ENCODE measurements around the gene SLC35F1.

The SLC35F1 gene

GRCh38 chr6:118319894-118320649 is 413.0 kb downstream of the SLC35F1 start:
- DNase-seq, result no peak

- no peak for DNase-seq
Observed at GRCh38 chr6:118320652-118321051, 413.6 kb downstream of the SLC35F1 start.

GRCh38 chr6:118324116-118324515 is 417.1 kb downstream of the SLC35F1 start:
- DNase-seq, result no peak

GRCh38 chr6:118325220-118325860 is 418.3 kb downstream of the SLC35F1 start:
- no peak for DNase-seq

DNA sequence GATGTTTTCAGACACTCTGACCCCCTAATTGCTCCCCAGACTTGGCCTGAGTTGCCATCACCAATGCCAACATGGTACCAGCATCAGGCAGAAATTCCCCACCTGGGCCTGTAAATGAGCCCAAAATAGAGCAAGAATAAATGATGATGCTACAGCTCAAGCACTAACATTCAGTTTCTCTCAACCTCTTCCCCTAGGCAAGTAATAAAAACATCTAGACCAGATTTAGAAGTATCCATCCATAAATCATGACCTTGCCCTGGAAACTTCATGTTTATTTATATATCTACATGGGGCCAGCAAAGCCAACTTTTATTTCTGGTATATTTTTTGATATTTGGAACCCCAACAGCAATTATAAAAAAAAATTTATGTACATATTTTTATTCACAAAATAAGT is 419.6 kb downstream of the SLC35F1 start:
- no peak for DNase-seq

- no peak for DNase-seq
Observed at GRCh38 chr6:118327237-118327636, 420.2 kb downstream of the SLC35F1 start.

- no peak for DNase-seq
Observed at GRCh38 chr6:118333772-118334171, 426.7 kb downstream of the SLC35F1 start.

DNA sequence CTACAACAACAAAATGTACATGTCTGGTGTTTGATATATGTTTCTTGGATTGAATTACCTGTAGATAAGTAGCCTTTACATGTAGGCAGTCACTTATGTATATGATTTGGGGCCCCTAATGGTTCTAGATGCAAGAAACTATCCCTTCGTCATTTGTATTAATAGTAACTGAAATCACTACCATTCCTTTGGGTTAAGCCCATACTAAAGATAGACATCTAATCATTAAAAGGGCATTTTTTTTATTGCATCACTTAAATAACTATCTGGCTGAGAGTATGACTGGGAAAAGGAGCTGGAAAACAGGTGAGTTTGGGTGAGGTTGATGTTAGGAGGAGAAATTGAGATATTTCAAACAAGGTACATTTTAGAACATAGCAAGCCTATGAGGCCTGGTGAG is 427.6 kb downstream of the SLC35F1 start:
- no peak for DNase-seq

DNA sequence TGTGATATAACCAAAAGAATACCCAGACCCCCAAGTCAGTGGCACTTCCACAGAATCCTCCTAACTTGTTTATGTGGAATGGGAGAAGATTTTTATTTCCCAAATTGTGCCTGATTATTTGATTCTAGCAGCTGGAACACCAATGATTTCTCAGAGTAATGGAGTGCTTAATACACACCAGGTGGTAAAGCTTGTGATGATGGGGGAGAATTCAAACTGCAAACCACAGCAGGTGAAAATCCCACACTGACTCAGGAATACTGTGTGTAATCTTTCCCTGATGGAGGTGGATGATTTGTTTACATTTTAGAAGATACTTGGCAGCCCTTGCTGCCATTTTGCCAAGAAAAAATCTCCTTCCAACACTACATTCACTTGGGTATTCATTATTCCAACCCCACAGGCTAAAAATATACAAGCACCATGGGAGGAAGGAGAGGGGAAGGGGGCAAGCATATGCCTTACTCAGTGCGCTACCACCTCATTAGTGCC is 428.3 kb downstream of the SLC35F1 start:
- DNase-seq, result no peak

DNA sequence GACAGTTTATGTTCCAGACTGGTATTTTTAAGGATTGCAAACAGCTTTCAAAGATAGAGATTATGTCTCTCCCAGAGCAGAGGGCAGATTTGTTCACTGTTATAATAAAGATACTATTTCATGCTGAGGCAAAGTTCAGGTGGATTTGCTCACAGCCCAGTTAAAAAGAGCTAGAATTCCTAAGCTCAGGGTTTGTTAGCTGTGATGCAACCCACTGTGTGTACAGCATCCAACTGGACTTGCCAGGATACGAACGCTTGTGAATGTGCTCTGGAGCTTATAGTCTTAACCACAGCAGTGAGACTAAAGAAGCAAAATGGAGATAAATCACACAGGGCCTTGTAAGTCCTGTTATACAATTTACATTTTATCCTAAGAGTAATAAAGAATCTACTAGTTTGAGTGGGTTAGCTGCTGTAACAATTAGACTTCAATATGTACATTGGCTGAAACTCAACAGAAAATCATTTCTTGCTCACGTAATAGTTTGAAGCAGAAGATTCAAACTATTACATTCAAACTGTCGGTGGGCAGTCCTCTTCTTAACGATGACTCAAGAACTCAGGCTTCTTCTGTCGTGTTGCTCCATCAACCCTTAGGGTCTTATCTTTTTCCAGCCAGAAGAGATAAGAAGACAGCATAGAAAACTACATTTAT is 437.1 kb downstream of the SLC35F1 start:
- DNase-seq, result no peak

DNA sequence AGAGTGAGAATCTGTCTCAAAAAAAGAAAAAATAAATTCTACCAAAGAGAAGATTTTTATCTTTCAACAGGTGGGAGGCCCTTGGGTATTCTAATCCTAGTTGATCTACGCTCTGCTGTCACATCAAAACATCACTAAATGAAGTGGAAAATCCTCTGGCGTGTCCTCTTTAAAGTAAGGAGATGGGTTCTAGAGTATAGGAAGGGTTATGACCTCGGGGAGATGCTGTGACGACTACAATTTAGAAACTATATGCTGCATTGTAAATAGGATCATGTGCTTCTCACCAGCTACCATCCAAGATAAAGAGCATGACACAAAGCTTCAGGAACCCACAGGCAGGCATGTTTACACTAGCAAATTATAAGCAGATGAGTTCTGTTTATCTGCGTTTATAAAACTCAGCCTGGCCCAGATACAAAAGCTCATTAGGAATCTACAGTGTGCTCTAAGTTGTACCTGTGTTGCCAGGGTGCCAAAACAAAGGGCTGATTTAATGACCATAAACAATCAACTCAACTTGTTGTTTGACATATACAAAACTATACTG is 443.9 kb downstream of the SLC35F1 start:
- DNase-seq, result no peak

DNA sequence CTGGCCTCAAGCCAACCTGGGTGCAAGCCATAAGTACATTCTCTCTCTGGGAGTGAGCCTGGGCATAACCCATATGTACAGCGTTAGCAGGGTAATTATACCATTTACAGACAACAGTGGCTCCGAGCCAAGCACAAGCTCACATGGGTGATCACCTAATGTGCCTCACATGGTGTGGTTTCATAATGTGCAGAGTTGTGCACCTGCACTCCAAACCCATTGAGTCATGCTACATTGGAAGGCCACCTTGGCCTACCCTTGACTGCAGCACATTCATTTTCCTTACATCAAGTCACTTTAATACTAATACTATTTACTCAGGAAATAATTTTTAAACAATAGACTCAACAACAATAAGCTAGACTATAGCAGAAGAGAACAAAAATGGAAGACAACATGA is 446.5 kb downstream of the SLC35F1 start:
- DNase-seq, result no peak

DNA sequence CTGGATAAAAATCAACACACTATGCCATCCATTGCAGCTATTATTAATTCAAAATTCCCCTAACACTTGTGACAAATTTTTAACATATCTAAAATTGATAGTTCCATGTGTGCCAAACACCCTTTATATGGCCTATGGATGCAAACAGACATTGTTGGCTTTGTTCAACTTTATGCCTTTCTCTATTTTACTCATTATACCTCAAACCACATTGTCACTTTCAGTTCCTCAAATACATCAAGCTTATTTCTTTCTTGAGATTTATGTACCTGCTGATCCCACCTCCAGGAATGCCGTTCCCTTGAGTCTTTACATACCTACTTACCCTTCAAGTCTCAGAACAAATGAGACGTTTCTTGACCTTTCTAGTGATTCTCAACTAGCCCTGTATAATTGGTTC is 447.6 kb downstream of the SLC35F1 start:
- DNase-seq, result no peak

GRCh38 chr6:118356054-118356453 is 449.0 kb downstream of the SLC35F1 start:
- DNase-seq, result no peak

DNA sequence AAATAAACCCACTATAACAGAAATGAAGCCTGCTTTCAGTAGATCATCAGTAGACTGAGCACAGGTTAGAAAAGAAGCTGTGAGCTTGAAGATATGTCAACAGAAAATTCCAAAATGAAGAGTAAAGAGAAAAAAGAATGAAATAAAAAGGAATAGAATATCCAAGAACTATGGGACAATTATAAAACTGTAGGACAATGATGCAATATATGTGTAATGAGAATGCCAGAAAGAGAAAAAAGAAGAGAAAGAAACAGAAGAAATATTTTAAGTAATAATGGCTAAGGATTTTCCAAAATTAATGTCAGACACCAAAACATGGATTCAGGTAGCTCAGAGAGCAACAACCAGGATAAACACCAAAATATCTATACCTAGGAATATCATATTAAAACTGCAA is 449.6 kb downstream of the SLC35F1 start:
- DNase-seq, result no peak
